ENCODE measurements around the gene ABCC9. TPM values are rescaled to one million over a fixed set of nuclear protein-coding genes. Genes with fewer than 3 reads are reported as not detected.

Gene ABCC9
- total RNA-seq, 1 donor from 2014 or later: 2.8 TPM

GRCh38 chr12:21945002-21945401 lies 3.8 kb upstream of the ABCC9 start:
- Mint-ChIP-seq H3K9me3 (peaks cover 17% of the 10 kb centered on the region), H3K36me3 (ENCODE audit: low read depth) (peaks cover 7% of the 10 kb centered on the region), H3K27ac (ENCODE audit: unreplicated experiment) (no peak overlapping the region), H3K4me1 (peaks cover 17% of the 10 kb centered on the region), H3K27me3 (ENCODE audit: low read depth) (peaks cover 45% of the 10 kb centered on the region), H3K4me3 (no peak overlapping the region)
- no peak for TF ChIP-seq CTCF (conservative IDR thresholded peaks at IDR 0.05)
- DNase-seq (ENCODE audit: low read depth, low spot score): no peak

- Mint-ChIP-seq H3K36me3 (ENCODE audit: low read depth) (peaks cover 4% of the 10 kb centered on the region), H3K4me1 (peaks cover 17% of the 10 kb centered on the region), H3K27me3 (ENCODE audit: low read depth) (peaks cover 66% of the 10 kb centered on the region), H3K9me3 (peaks cover 10% of the 10 kb centered on the region), H3K27ac (ENCODE audit: unreplicated experiment) (no peak overlapping the region), H3K4me3 (peak overlapping the region; percentile 89)
- no peak for DNase-seq (ENCODE audit: low read depth, low spot score)
- no peak for TF ChIP-seq CTCF (conservative IDR thresholded peaks at IDR 0.05)
Observed at GRCh38 chr12:21942377-21942703, 1.1 kb upstream of the ABCC9 start.

- H3K36me3 Mint-ChIP-seq (ENCODE audit: low read depth): no peaks in the 10 kb centered on the region
- H3K27ac Mint-ChIP-seq (ENCODE audit: unreplicated experiment): no peak overlapping the region
- peak overlapping the region; percentile 89 for H3K4me3 Mint-ChIP-seq
- H3K27me3 Mint-ChIP-seq (ENCODE audit: low read depth): peaks cover 70% of the 10 kb centered on the region
- TF ChIP-seq CTCF (conservative IDR thresholded peaks at IDR 0.05): peak; percentile 64
- peak; percentile 28 for DNase-seq (ENCODE audit: low read depth, low spot score)
- peaks cover 17% of the 10 kb centered on the region for H3K4me1 Mint-ChIP-seq
- H3K9me3 Mint-ChIP-seq: peaks cover 6% of the 10 kb centered on the region
Observed at GRCh38 chr12:21941506-21942376, 515 bp upstream of the ABCC9 start.

- H3K4me3 Mint-ChIP-seq: peak overlapping the region; percentile 89
- no peaks in the 10 kb centered on the region for H3K36me3 Mint-ChIP-seq (ENCODE audit: low read depth)
- peaks cover 89% of the 10 kb centered on the region for H3K27me3 Mint-ChIP-seq (ENCODE audit: low read depth)
- TF ChIP-seq CTCF (conservative IDR thresholded peaks at IDR 0.05): no peak
- H3K9me3 Mint-ChIP-seq: no peaks in the 10 kb centered on the region
- peaks cover 17% of the 10 kb centered on the region for H3K4me1 Mint-ChIP-seq
- H3K27ac Mint-ChIP-seq (ENCODE audit: unreplicated experiment): no peak overlapping the region
- DNase-seq (ENCODE audit: low read depth, low spot score): no peak
Observed at GRCh38 chr12:21939435-21939834, 1.8 kb downstream of the ABCC9 start.

GRCh38 chr12:21938879-21939278 lies 2.3 kb downstream of the ABCC9 start:
- TF ChIP-seq CTCF (conservative IDR thresholded peaks at IDR 0.05): no peak
- H3K27me3 Mint-ChIP-seq (ENCODE audit: low read depth): peaks cover 91% of the 10 kb centered on the region
- H3K36me3 Mint-ChIP-seq (ENCODE audit: low read depth): no peaks in the 10 kb centered on the region
- peaks cover 17% of the 10 kb centered on the region for H3K4me1 Mint-ChIP-seq
- H3K27ac Mint-ChIP-seq (ENCODE audit: unreplicated experiment): no peak overlapping the region
- H3K4me3 Mint-ChIP-seq: no peak overlapping the region
- no peaks in the 10 kb centered on the region for H3K9me3 Mint-ChIP-seq
- no peak for DNase-seq (ENCODE audit: low read depth, low spot score)

Measured in neural crest cell (in vitro differentiated cells).